T47D (cell line): ENCODE measurements around the gene IGF2R.

Experiments
- DNase-seq, 2 experiments: peaks; one replicate each; pipeline versions ENCODE4 v3.0.0 to v3.0.0-alpha.2; 2011 to 2012; ENCODE audit warnings: low read depth in 1 of 2, low spot score in 1 of 2
- JUND ChIP-seq: IDR thresholded peaks from 2 replicates; pipeline ENCODE4 v1.6.1; 2012; ENCODE audit warnings: low read depth
- in situ Hi-C: cut with HindIII; loops from 2 replicates; pipeline ENCODE4 v1.10.0; 2016; ENCODE audit warnings: low sequenced_read_pairs, low pct_unique_long_range_greater_than_20kb

The IGF2R gene

GRCh38 chr6:160015778-160016684 lies 47.1 kb downstream of the IGF2R start:
- in situ Hi-C loops = no loop called here
- no peak for DNase-seq

DNA sequence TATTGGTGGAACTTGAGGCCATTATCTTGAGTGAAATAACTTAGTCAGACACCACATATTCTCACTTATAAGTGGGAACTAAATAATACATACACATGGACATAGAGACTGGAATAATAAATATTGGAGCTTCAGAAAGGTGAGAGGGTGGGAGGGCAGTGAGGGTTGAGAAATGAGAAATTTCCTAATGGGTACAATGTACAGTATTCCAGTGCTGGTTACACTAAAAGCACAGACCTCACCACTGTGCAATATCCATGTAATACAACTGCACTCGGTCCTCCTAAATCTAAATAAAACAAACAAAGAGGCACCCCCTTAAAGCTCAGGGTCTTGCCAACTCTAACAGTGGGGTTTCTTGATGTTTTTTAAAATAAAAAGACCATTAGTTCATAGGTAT lies 53.2 kb downstream of the IGF2R start:
- DNase-seq = no peak
- in situ Hi-C loops = no loop called here
- TF ChIP-seq JUND = no peak

More at GRCh38 chr6:160015778-160016684, 47.1 kb downstream of the IGF2R start:
- TF ChIP-seq JUND = no peak

GRCh38 chr6:160022793-160023192 lies 53.9 kb downstream of the IGF2R start:
- TF ChIP-seq JUND = no peak
- in situ Hi-C loops = no loop called here
- DNase-seq = no peak

- in situ Hi-C loops = no loop called here
- no peak for TF ChIP-seq JUND
- DNase-seq = no peak
Observed at GRCh38 chr6:160024152-160024551, 55.3 kb downstream of the IGF2R start.

- no peak for TF ChIP-seq JUND
- in situ Hi-C loops = no loop called here
- DNase-seq = no peak
Observed at GRCh38 chr6:160027076-160027475, 58.2 kb downstream of the IGF2R start.

- in situ Hi-C loops = no loop called here
- no peak for TF ChIP-seq JUND
- no peak for DNase-seq
Observed at GRCh38 chr6:160027931-160028330, 59.0 kb downstream of the IGF2R start.

DNA sequence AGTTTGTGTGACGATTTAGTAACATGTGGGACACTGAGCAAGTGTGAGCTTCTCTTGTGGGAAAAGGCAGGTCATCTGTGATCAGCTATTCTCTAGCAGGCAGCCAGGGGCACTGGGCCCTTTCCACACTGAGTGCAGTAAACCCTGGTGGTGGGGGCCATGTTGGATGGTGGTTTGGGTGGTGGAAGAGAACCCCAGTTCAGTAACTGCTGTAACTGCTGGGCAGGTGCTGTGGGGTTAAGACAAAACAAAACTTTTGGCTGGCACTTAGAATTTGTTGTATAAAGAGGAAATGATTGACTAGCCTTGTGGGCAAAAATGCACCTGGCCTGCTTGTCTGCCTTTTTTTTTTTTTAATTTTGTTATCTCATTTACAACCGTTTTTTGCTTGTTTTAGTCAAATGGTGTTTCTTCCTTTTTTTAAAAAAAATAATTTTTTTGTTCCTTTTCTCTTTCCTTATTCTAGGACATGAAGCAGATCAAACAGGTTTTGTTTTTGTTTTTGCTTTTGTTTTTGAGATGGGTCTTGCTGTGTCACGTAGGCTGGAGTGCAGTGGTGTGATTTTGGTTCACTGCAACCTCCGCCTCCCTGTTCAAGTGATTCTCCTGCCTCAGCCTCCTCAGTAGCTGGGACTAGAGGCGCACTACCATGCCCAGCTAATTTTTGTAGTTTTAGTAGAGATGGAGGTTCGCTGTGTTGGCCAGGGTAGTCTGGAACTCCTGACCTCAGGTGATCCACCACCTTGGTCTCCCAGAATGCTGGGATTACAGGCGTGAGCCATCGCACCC lies 59.8 kb downstream of the IGF2R start:
- DNase-seq = no peak
- in situ Hi-C loops = no loop called here
- no peak for TF ChIP-seq JUND

- in situ Hi-C loops = no loop called here
- no peak for DNase-seq
- no peak for TF ChIP-seq JUND
Observed at GRCh38 chr6:160029525-160029924, 60.6 kb downstream of the IGF2R start.

DNA sequence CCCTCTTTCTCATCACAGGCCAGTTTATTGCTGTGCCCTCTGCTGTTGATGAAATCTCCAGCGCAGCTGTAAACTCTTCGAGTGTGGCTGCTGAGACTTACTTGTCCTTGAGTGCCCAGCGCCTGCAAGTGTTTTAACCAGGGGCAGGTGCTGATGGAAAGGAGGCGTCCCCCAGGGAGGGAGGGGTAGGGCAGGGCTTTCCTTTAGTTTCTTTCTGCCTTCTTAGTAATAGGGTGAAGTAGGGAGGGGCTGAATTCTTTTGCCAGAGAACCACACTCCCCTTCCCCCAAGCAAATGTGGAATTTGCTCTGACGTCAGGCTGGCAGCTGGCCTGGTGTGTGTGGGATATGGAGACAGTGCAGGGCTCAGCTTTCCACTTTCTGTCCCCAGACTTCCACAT lies 61.2 kb downstream of the IGF2R start:
- in situ Hi-C loops = no loop called here
- TF ChIP-seq JUND = no peak
- DNase-seq = no peak

DNA sequence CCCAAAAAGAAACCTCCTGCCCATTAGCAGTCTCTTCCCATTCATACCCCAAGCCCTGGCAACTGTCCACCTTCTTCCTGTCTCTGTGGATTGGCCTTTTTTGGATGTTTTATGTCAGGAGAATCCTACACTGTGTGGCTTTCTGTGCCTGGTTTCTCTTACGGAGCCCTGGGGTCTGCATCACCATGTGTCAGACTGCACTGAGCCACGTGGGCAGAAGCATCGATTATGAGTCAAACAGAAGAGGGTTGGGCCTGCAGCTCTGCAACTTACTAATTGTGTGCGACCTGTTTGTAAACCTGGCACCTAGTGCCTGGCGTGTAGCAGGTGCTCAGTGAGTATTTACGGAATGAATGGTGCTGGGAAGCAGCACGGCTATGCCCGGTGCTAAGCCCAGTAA lies 62.6 kb downstream of the IGF2R start:
- in situ Hi-C loops = no loop called here
- DNase-seq = no peak
- no peak for TF ChIP-seq JUND

DNA sequence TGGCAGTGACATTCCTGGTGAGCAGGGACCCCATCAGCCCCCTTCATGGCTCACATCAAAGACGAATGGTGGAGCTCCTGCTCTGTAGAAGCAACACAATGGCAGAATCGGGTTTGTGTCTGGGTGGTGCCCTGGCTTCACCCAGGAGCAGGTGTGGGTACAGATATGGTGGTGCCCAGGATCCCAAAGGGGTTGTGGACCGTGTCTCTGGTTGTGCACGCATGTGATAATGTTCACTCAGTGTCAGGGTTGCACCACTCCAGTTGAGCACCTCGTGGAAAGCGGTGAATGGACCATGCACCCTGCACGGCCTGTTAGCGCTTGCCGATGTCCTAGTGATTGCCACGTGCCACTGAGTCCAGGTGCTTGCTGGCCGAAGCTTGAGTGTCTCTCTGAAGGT lies 63.0 kb downstream of the IGF2R start:
- in situ Hi-C loops = no loop called here
- no peak for TF ChIP-seq JUND
- DNase-seq = no peak

- DNase-seq = no peak
- in situ Hi-C loops = no loop called here
- no peak for TF ChIP-seq JUND
Observed at GRCh38 chr6:160032538-160032937, 63.7 kb downstream of the IGF2R start.
